Mesenchymal stem cell (in vitro differentiated cells and primary cell): ENCODE data around the gene PI4K2A.
"Not testable (repeated sequence)": the region's sequence is repeated elsewhere in the genome, so short reads cannot be mapped to it uniquely, and the experiment has no call there.

ENCODE experiments used
- DNase-seq: peaks from one replicate; pipeline ENCODE4 v3.0.0-alpha.2; 2013
- H2AFZ ChIP-seq: one replicate; pipeline ENCODE4 v1.6.1; 2013; ENCODE audit warnings: low read depth, mild to moderate bottlenecking, control low read depth, inconsistent platforms, low read length, moderate library complexity
- H2AK5ac ChIP-seq: 2 replicates; pipeline ENCODE4 v1.6.1; 2013; ENCODE audit warnings: low read length, moderate library complexity, mild to moderate bottlenecking, inconsistent platforms; ENCODE audit not compliant: severe bottlenecking
- H2BK120ac ChIP-seq: one replicate; pipeline ENCODE4 v1.6.1; 2013; ENCODE audit warnings: low read depth, mild to moderate bottlenecking, inconsistent platforms, low read length, moderate library complexity
- H2BK12ac ChIP-seq, 2 experiments: one replicate each; pipeline ENCODE4 v1.6.1; 2013; ENCODE audit warnings: inconsistent platforms in 2 of 2, low read length in 2 of 2, mild to moderate bottlenecking in 2 of 2, moderate library complexity in 2 of 2, control low read depth in 1 of 2
- H2BK15ac ChIP-seq: one replicate; pipeline ENCODE4 v1.6.1; 2013; ENCODE audit warnings: mild to moderate bottlenecking, low read depth, inconsistent platforms; ENCODE audit not compliant: poor library complexity, severe bottlenecking
- H2BK5ac ChIP-seq: 2 replicates; pipeline ENCODE4 v1.6.1; 2013; ENCODE audit warnings: low read depth, mild to moderate bottlenecking, low read length, control low read depth, inconsistent platforms; ENCODE audit not compliant: poor library complexity, severe bottlenecking
- H3K14ac ChIP-seq, 2 experiments: one replicate each; pipeline ENCODE4 v1.6.1; 2013; ENCODE audit warnings: inconsistent platforms in 2 of 2, low read length in 2 of 2, control low read depth in 1 of 2, mild to moderate bottlenecking in 1 of 2, moderate library complexity in 1 of 2
- H3K18ac ChIP-seq, 2 experiments: one replicate each; pipeline ENCODE4 v1.6.1; 2013; ENCODE audit warnings: inconsistent platforms in 2 of 2, low read length in 2 of 2, control low read depth in 1 of 2, low read depth in 1 of 2, mild to moderate bottlenecking in 1 of 2
- H3K23ac ChIP-seq, 2 experiments: one replicate each; pipeline ENCODE4 v1.6.1; 2013; ENCODE audit warnings: inconsistent platforms in 2 of 2, low read length in 2 of 2, mild to moderate bottlenecking in 2 of 2, moderate library complexity in 2 of 2, control low read depth in 1 of 2
- H3K27ac ChIP-seq: 2 replicates; pipeline ENCODE4 v1.5.1; 2013; ENCODE audit warnings: mild to moderate bottlenecking, moderate library complexity, low read length, control low read depth, inconsistent platforms; ENCODE audit not compliant: poor library complexity, severe bottlenecking
- H3K27me3 ChIP-seq, 2 experiments: 2 replicates each; pipeline versions ENCODE4 v1.6.1 to v1.7.0; 2013; ENCODE audit warnings: low read length in 2 of 2, mild to moderate bottlenecking in 2 of 2, moderate library complexity in 2 of 2, control low read depth in 1 of 2, inconsistent platforms in 1 of 2; ENCODE audit not compliant: control insufficient read depth in 1 of 2, insufficient read depth in 1 of 2
- H3K36me3 ChIP-seq, 2 experiments: 2 replicates each; pipeline versions ENCODE4 v1.6.1 to v1.7.0; 2013; ENCODE audit warnings: low read length in 2 of 2, control low read depth in 1 of 2, inconsistent platforms in 1 of 2, low read depth in 1 of 2, mild to moderate bottlenecking in 1 of 2; ENCODE audit not compliant: insufficient read depth in 2 of 2, control insufficient read depth in 1 of 2
- H3K4ac ChIP-seq, 2 experiments: one replicate each; pipeline ENCODE4 v1.6.1; 2013; ENCODE audit warnings: inconsistent platforms in 2 of 2, low read length in 2 of 2, mild to moderate bottlenecking in 2 of 2, moderate library complexity in 2 of 2, control low read depth in 1 of 2, low read depth in 1 of 2
- H3K4me1 ChIP-seq: 2 replicates; pipeline ENCODE4 v1.6.1; 2013; ENCODE audit warnings: low read depth, low read length, control low read depth; ENCODE audit not compliant: control insufficient read depth, insufficient read depth
- H3K4me2 ChIP-seq: 2 replicates; pipeline ENCODE4 v1.6.1; 2013; ENCODE audit warnings: low read length, mild to moderate bottlenecking, inconsistent platforms; ENCODE audit not compliant: poor library complexity, severe bottlenecking
- H3K4me3 ChIP-seq, 2 experiments: 2 replicates each; pipeline versions ENCODE4 v1.5.1 to v1.7.0; 2013; ENCODE audit warnings: low read length in 2 of 2, mild to moderate bottlenecking in 2 of 2, control low read depth in 1 of 2, low read depth in 1 of 2; ENCODE audit not compliant: insufficient read depth in 1 of 2
- H3K79me1 ChIP-seq: replicated peaks from 2 replicates; pipeline ENCODE4 v1.6.1; 2013; ENCODE audit warnings: mild to moderate bottlenecking, control low read depth, low read length, inconsistent platforms; ENCODE audit not compliant: poor library complexity, severe bottlenecking
- H3K9ac ChIP-seq: 2 replicates; pipeline ENCODE4 v1.7.0; 2013; ENCODE audit warnings: mild to moderate bottlenecking, low read length, moderate library complexity
- H3K9me3 ChIP-seq: 2 replicates; pipeline ENCODE4 v1.7.0; 2013; ENCODE audit warnings: mild to moderate bottlenecking, low read length; ENCODE audit not compliant: control insufficient read depth
- H4K8ac ChIP-seq: one replicate; pipeline ENCODE4 v1.6.1; 2013; ENCODE audit warnings: inconsistent platforms, mild to moderate bottlenecking, low read length, moderate library complexity
- H4K91ac ChIP-seq: one replicate; pipeline ENCODE4 v1.6.1; 2013; ENCODE audit warnings: mild to moderate bottlenecking, low read length, inconsistent platforms
- WGBS: methylation state at CpG from one replicate; pipeline ENCODE4 v1.1.7; 2013; ENCODE audit warnings: mixed read lengths; 5-methylcytosine and 5-hydroxymethylcytosine counted together

PI4K2A gene

DNA sequence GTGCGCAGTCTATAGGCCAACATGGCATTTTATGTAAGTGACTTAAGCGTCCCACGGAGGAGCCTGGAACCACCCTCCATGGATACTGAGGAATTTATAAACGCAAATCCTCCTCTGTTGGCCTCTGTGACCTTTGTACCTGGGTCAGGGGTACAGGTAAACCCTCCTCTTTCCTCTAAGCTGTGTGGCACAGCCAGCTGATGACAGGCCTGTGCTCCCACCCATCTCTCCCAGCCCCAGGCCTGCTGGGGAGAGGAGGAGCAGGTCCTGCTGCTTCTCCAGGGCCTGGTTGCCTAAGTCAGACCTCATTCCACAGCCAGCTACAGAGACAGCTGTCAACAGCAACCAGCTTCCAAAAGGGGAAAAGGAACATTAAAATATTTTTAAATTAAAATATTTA is 41.6 kb downstream of the PI4K2A start:
- H3K4me1 ChIP-seq: peaks cover 17% of the 10 kb centered on the region
- H3K4ac ChIP-seq: no peak overlapping the region
- H4K8ac ChIP-seq: no peak overlapping the region
- H2BK12ac ChIP-seq: no peak overlapping the region
- no peak overlapping the region for H3K23ac ChIP-seq
- peak overlapping the region; percentile 6 for H3K9ac ChIP-seq
- H3K14ac ChIP-seq: no peak overlapping the region
- peaks cover 15 to 37% of the 10 kb centered on the region in 2 experiments for H3K36me3 ChIP-seq
- H2AFZ ChIP-seq: no peak overlapping the region
- peaks cover 10% of the 10 kb centered on the region for H3K79me1 ChIP-seq
- no peak overlapping the region for H3K18ac ChIP-seq
- no peak overlapping the region for H3K4me3 ChIP-seq
- no peak overlapping the region for H3K4me2 ChIP-seq
- 95% methylated on average over 4 of the region's 4 CpGs for WGBS
- no peaks in the 10 kb centered on the region for H3K9me3 ChIP-seq
- no peak overlapping the region for H2BK15ac ChIP-seq
- H4K91ac ChIP-seq: no peak overlapping the region
- H3K27ac ChIP-seq: no peak overlapping the region
- DNase-seq: no peak
- no peaks in the 10 kb centered on the region for H3K27me3 ChIP-seq
- peak overlapping the region; percentile 23 for H2AK5ac ChIP-seq
- H2BK120ac ChIP-seq: no peak overlapping the region
- H2BK5ac ChIP-seq: no peak overlapping the region

DNA sequence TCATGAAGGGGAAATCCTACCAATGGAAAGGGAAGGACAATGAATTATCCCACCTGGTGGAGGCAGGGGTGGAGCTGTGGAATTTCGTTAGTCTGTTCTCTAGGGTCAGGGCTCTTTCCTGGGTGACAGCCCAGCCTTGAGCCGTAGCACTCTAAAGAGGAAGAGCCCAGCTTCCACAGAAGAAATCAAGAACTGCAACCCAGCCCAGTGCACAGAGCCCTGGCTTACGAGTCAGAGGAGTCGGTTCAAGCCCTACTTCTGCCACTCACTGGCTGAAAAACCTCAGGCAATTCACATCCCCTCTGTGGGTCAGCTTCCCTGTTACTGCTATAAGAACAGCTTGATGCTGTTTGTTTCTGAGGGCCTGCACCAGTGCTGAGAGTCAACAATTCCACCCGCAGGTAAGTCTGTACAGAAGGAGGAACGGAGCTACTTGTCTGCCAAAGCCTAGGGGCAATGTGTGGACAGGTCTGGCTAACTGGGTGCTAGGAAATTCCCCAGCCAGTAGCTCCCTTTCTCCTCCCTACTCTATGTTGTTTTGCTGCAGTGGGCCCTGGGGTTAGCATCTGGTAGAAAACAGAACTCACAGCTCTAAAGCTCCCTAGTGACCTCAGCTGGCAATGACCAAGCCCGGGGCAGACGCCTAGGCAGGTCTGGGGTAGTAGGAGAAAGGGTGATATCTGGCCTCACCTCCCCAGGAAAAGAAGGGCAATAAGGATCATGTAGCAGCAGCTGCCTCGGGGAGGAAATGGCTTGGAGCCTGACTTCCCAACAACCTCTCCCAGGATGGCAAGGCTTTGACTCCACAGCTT is 43.3 kb downstream of the PI4K2A start:
- H3K36me3 ChIP-seq: peaks cover 6 to 21% of the 10 kb centered on the region in 2 experiments
- WGBS: 66% methylated on average over 9 of the region's 9 CpGs
- H3K23ac ChIP-seq: no peak overlapping the region
- H2BK120ac ChIP-seq: peak overlapping the region; percentile 23
- H2BK12ac ChIP-seq: peak overlapping the region in 1 of 2 experiments; percentile 10
- H3K14ac ChIP-seq: no peak overlapping the region
- H2BK5ac ChIP-seq: no peak overlapping the region
- no peak overlapping the region for H4K91ac ChIP-seq
- H3K9me3 ChIP-seq: no peaks in the 10 kb centered on the region
- H3K9ac ChIP-seq: peak overlapping the region; percentile 96
- peak overlapping the region in 1 of 2 experiments; percentile 1 for H3K18ac ChIP-seq
- peak overlapping the region in 1 of 2 experiments; percentile 69 for H3K4ac ChIP-seq
- H3K79me1 ChIP-seq: peaks cover 10% of the 10 kb centered on the region
- no peak overlapping the region for H3K4me2 ChIP-seq
- no peaks in the 10 kb centered on the region for H3K27me3 ChIP-seq
- no peak overlapping the region for H2BK15ac ChIP-seq
- no peak overlapping the region for H4K8ac ChIP-seq
- peak overlapping the region in 1 of 2 experiments; percentile 97 for H3K4me3 ChIP-seq
- peak overlapping the region; percentile 19 for H2AFZ ChIP-seq
- peak; percentile 60 for DNase-seq
- H3K4me1 ChIP-seq: peaks cover 20% of the 10 kb centered on the region
- no peak overlapping the region for H3K27ac ChIP-seq
- H2AK5ac ChIP-seq: peak overlapping the region; percentile 30

DNA sequence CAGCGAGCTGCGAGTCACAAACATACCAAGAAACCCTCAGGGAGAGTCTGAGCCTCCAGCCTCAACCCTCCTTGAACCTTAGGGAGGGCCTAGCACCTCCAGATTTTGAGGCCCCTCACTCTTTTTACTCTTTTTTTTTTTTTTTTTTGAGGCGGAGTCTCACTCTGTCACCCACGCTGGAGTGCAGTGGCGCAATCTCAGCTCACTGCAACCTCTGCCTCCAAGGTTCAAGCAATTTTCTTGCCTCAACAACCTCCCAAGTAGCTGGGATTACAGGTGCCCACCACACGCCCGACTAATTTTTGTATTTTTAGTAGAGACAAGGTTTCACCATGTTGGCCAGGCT is 43.9 kb downstream of the PI4K2A start:
- peak overlapping the region; percentile 96 for H3K9ac ChIP-seq

DNA sequence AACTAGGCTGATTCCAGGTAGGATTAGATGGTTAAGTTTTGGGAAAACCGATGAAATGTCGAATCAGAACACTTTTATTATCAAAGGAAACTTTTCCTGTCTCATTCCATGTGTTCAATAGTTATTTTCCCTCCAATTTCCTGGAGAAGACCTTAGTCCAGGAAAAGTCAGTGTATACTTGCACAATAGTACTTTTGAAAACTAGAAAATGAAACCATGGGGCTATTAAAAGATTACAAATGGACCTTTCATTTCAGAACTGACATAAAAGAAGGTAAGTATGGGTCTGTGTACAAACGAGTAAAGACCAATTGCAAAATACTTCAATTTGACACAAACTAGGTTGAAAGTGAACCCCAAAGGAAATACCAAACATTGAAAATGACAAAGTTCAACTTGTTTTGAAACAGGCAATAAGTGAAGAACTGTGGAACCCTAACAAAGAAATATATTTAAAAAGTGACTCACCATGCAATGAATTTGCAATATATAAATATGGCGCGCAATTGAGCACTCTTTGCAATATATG is 44.5 kb downstream of the PI4K2A start:
- peak overlapping the region; percentile 96 for H3K9ac ChIP-seq
- no peaks in the 10 kb centered on the region for H3K9me3 ChIP-seq
- no peak overlapping the region for H2BK5ac ChIP-seq
- no peak overlapping the region for H3K14ac ChIP-seq
- no peaks in the 10 kb centered on the region for H3K27me3 ChIP-seq
- 100% methylated on average over 2 of the region's 5 CpGs for WGBS
- H3K4me2 ChIP-seq: no peak overlapping the region
- no peak overlapping the region for H4K8ac ChIP-seq
- H3K36me3 ChIP-seq: peaks cover 0 to 10% of the 10 kb centered on the region in 2 experiments
- peaks cover 21% of the 10 kb centered on the region for H3K4me1 ChIP-seq
- DNase-seq: peak; percentile 31
- H3K4ac ChIP-seq: no peak overlapping the region
- no peak overlapping the region for H4K91ac ChIP-seq
- peak overlapping the region in 1 of 2 experiments; percentile 97 for H3K4me3 ChIP-seq
- no peak overlapping the region for H2AFZ ChIP-seq
- no peak overlapping the region for H2BK120ac ChIP-seq
- H2BK15ac ChIP-seq: no peak overlapping the region
- no peak overlapping the region for H2BK12ac ChIP-seq
- H3K27ac ChIP-seq: no peak overlapping the region
- H3K23ac ChIP-seq: no peak overlapping the region
- H2AK5ac ChIP-seq: no peak overlapping the region
- no peak overlapping the region for H3K18ac ChIP-seq
- peaks cover 10% of the 10 kb centered on the region for H3K79me1 ChIP-seq

More for the DNA sequence above, 43.9 kb downstream of the PI4K2A start:
- not testable (repeated sequence) for H3K4ac ChIP-seq, H3K18ac ChIP-seq, H3K14ac ChIP-seq, H2BK12ac ChIP-seq, DNase-seq, H4K8ac ChIP-seq, H3K27ac ChIP-seq, H3K23ac ChIP-seq, H2AFZ ChIP-seq, H4K91ac ChIP-seq, H3K4me2 ChIP-seq, H2AK5ac ChIP-seq, H3K27me3 ChIP-seq, H2BK5ac ChIP-seq, H2BK120ac ChIP-seq, H2BK15ac ChIP-seq, H3K9me3 ChIP-seq
- H3K79me1 ChIP-seq: peaks cover 10% of the 10 kb centered on the region
- peaks cover 20% of the 10 kb centered on the region for H3K4me1 ChIP-seq
- peak overlapping the region in 1 of 2 experiments; percentile 97 for H3K4me3 ChIP-seq
- H3K36me3 ChIP-seq: peaks cover 5 to 16% of the 10 kb centered on the region in 2 experiments
- 83% methylated on average over 2 of the region's 7 CpGs for WGBS
